GM23248 (cell line): ENCODE results near the gene SLIT3.

Experiments used
- EZH2 ChIP-seq: fragments of 200-600 bp; sonication (generic); IDR thresholded peaks from 2 replicates; pipeline ENCODE4 v1.6.1; 2018; ENCODE audit warnings: antibody characterized with exemption, mild to moderate bottlenecking; ENCODE audit not compliant: insufficient read depth, poor library complexity, severe bottlenecking
- EZH2phosphoT487 ChIP-seq: fragments of 200-600 bp; sonication (generic); IDR thresholded peaks from 2 replicates; pipeline ENCODE4 v1.6.1; 2018; ENCODE audit warnings: antibody characterized with exemption, moderate library complexity, mild to moderate bottlenecking, low read depth; ENCODE audit not compliant: insufficient read depth

DNA sequence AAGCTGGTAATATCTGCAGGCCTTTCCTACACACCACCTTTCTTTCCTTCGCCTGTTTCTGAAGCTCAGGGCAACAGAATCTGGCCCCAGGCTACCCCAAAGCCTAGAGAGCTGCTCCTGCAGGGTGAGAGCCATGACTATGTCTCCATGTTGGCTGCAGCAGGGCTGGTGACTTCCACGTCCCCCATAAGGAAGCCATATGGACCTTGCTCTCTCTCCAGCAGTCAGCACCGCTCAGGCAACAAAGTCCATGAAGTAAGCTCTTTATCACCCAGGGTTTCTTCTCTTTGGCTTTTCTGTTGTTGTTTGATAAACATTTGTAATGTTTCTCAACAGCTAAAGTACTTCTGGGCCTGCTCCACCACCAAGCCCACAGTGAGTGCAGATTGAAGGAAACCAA is 125.2 kb downstream of the SLIT3 start:
- TF ChIP-seq EZH2: no peak
- TF ChIP-seq EZH2phosphoT487: no peak
